Measurements from ENCODE around the gene TAGLN3. TPM values are rescaled to one million over a fixed set of nuclear protein-coding genes. Genes with fewer than 3 reads are reported as not detected.

TAGLN3 gene
- total and polyA plus RNA-seq, 8 donors: 0.87 to 5.3 (median 2.2) TPM; not detected in 4

- no peak overlapping the region for H3K4me3 ChIP-seq
- TF ChIP-seq POLR2AphosphoS5 (IDR thresholded peaks at IDR 0.05) (no peak), POLR2A (IDR thresholded peaks at IDR 0.05) (no peak), EP300 (IDR thresholded peaks at IDR 0.05) (no peak)
- TF ChIP-seq, protein P1, sequence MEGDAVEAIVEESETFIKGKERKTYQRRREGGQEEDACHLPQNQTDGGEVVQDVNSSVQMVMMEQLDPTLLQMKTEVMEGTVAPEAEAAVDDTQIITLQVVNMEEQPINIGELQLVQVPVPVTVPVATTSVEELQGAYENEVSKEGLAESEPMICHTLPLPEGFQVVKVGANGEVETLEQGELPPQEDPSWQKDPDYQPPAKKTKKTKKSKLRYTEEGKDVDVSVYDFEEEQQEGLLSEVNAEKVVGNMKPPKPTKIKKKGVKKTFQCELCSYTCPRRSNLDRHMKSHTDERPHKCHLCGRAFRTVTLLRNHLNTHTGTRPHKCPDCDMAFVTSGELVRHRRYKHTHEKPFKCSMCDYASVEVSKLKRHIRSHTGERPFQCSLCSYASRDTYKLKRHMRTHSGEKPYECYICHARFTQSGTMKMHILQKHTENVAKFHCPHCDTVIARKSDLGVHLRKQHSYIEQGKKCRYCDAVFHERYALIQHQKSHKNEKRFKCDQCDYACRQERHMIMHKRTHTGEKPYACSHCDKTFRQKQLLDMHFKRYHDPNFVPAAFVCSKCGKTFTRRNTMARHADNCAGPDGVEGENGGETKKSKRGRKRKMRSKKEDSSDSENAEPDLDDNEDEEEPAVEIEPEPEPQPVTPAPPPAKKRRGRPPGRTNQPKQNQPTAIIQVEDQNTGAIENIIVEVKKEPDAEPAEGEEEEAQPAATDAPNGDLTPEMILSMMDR (IDR thresholded peaks at IDR 0.05): no peak
- H3K27ac ChIP-seq: no peak overlapping the region
- intact Hi-C loops (cut with DNase I; ENCODE audit: low total_unique reads): no loop called here
- 33 to 47% (median 43%) methylated on average over 5 of the region's 5 CpGs for WGBS, 5 donors
- H3K27me3 ChIP-seq: no peaks in the 10 kb centered on the region
- H3K9me3 ChIP-seq: no peaks in the 10 kb centered on the region
- DNase-seq: no peak
- no peaks in the 10 kb centered on the region for H3K36me3 ChIP-seq
- H3K4me1 ChIP-seq: peaks cover 9 to 27% (median 16%) of the 10 kb centered on the region in 4 donors
Measured at GRCh38 chr3:112013784-112014143, 15.0 kb downstream of the TAGLN3 start.

DNA sequence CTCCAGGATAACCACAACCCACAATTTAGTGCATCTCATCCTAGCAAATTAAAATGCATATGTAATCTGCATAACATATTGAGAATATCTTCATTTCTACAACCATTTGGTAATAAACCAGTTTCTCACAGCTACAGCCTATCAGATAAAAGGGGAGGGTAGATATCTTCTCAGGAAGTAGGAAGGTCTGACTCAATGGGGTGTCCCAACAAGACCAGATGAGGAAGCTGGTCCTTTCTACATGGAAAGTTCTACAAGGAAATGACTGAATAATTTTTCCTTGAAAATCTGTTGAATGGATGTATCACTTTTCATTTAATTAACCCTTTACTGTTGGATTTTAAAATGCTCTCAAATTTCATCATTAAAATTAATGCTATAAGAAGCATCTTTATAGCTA lies 18.4 kb downstream of the TAGLN3 start:
- no peaks in the 10 kb centered on the region for H3K27me3 ChIP-seq
- H3K4me3 ChIP-seq: no peak overlapping the region
- TF ChIP-seq, protein P1 (IDR thresholded peaks at IDR 0.05): no peak
- no peak for TF ChIP-seq POLR2AphosphoS5 (IDR thresholded peaks at IDR 0.05)
- no peak for TF ChIP-seq POLR2A (IDR thresholded peaks at IDR 0.05)
- no peak for TF ChIP-seq EP300 (IDR thresholded peaks at IDR 0.05)
- H3K4me1 ChIP-seq: peaks cover 9 to 19% (median 13%) of the 10 kb centered on the region in 4 donors
- H3K36me3 ChIP-seq: no peaks in the 10 kb centered on the region
- intact Hi-C loops (cut with DNase I; ENCODE audit: low total_unique reads): no loop called here
- H3K27ac ChIP-seq: no peak overlapping the region
- DNase-seq: no peak
- no peaks in the 10 kb centered on the region for H3K9me3 ChIP-seq

DNA sequence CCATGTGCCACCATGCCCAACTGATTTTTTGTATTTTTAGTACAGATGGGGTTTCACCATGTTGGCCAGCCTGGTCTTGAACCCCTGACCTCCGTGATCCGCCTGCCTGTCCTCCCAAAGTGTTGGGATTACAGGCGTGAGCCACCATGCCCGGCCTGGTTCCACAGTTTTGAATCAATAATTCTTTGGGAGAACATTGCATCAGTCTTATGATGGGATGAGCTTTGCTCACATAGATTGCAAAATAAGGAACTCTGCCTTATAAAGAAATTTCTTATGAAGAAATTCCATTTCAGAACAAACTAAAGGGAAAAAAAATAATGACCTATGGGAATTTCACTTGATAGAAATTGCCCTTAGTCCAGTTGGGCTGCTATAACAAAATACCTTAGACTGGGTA lies 20.0 kb downstream of the TAGLN3 start:
- no peaks in the 10 kb centered on the region for H3K27me3 ChIP-seq
- no peaks in the 10 kb centered on the region for H3K9me3 ChIP-seq
- H3K27ac ChIP-seq: no peak overlapping the region
- WGBS, 5 donors: 92 to 98% (median 96%) methylated on average over 4 of the region's 4 CpGs
- peaks cover 0 to 3% (median under 1%) of the 10 kb centered on the region in 4 donors for H3K4me1 ChIP-seq
- no peak for DNase-seq
- no peaks in the 10 kb centered on the region for H3K36me3 ChIP-seq
- no peak overlapping the region for H3K4me3 ChIP-seq
- TF ChIP-seq POLR2AphosphoS5 (IDR thresholded peaks at IDR 0.05) (no peak), EP300 (IDR thresholded peaks at IDR 0.05) (no peak), POLR2A (IDR thresholded peaks at IDR 0.05) (no peak)
- TF ChIP-seq, protein P1 (IDR thresholded peaks at IDR 0.05): no peak
- intact Hi-C loops (cut with DNase I; ENCODE audit: low total_unique reads): no loop called here

- WGBS, 5 donors: 68 to 93% (median 75%) methylated on average over 1 of the region's 1 CpG
Measured at GRCh38 chr3:112019716-112020115, 21.0 kb downstream of the TAGLN3 start.

More at GRCh38 chr3:112019716-112020115, 21.0 kb downstream of the TAGLN3 start:
- H3K36me3 ChIP-seq: no peaks in the 10 kb centered on the region
- intact Hi-C loops (cut with DNase I; ENCODE audit: low total_unique reads): no loop called here
- no peak overlapping the region for H3K4me3 ChIP-seq
- no peaks in the 10 kb centered on the region for H3K27me3 ChIP-seq
- H3K9me3 ChIP-seq: no peaks in the 10 kb centered on the region
- TF ChIP-seq POLR2AphosphoS5 (IDR thresholded peaks at IDR 0.05): no peak
- TF ChIP-seq EP300 (IDR thresholded peaks at IDR 0.05): no peak
- TF ChIP-seq, protein P1 (IDR thresholded peaks at IDR 0.05): no peak
- TF ChIP-seq POLR2A (IDR thresholded peaks at IDR 0.05): no peak
- H3K27ac ChIP-seq: no peak overlapping the region
- H3K4me1 ChIP-seq: no peaks in the 10 kb centered on the region
- no peak for DNase-seq
